K562 (cell line): Measurements from ENCODE around the gene KSR2. TPM values are rescaled to one million over a fixed set of nuclear protein-coding genes. Genes with fewer than 3 reads are reported as not detected.

Experiments
- ATAC-seq: fragments of 200-7000 bp; cut with Tn5 transposase; 3 replicates; pipeline ENCODE4 v1.9.1; 2020; ENCODE audit warnings: moderate library complexity
- BruUV-seq: library from RNA; stranded (reverse); fragments of 400-500 nt; replicated peaks from 2 replicates; lab custom pipeline; 2021; lab: Mats Ljungman, UMichigan
- CTCF ChIA-PET: fragments of 300-600 bp; formaldehyde crosslinking; extraction: SDS; loops from one replicate; lab custom pipeline; 2021; ENCODE audit warnings: low intra/inter-chr PET ratio; lab: Yijun Ruan, JAX
- POLR2A ChIA-PET: fragments of 300-600, 350-650 bp; sonication (Branson Sonifier 250); formaldehyde crosslinking; extraction: SDS; loops from one replicate; lab custom pipeline; 2021; ENCODE audit warnings: antibody characterized with exemption, inconsistent platforms; lab: Yijun Ruan, JAX
- DNase-seq, 4 experiments: peaks; one replicate each; pipeline versions ENCODE4 v3.0.0 to v3.0.0-alpha.2; 2011 to 2018; ENCODE audit warnings: low spot score in 3 of 4, mixed read lengths in 3 of 4; ENCODE audit errors: extremely low read depth in 1 of 4
- FAIRE-seq: peaks from 2 replicates; lab custom pipeline; 2011; peaks lifted over from hg19 to GRCh38; lab: Jason Lieb, UNC
- H2AFZ ChIP-seq: 2 replicates; pipeline ENCODE4 v1.6.0; 2011; ENCODE audit warnings: low read depth, low read length, control low read depth, inconsistent platforms
- H3K27ac ChIP-seq: fragments of 200-600 bp; 3 replicates; pipeline ENCODE4 v1.8.0; 2011; ENCODE audit warnings: low read depth, mild to moderate bottlenecking, control low read depth, inconsistent platforms, low read length, moderate library complexity, mixed read lengths; ENCODE audit errors: extremely low read depth
- H3K27me3 ChIP-seq, 2 experiments: fragments of 300-600 bp in 1 of 2; 2 replicates in 1 of 2; 3 replicates in 1 of 2; pipeline versions ENCODE4 v1.6.0 to v1.8.0; 2011; ENCODE audit warnings: inconsistent platforms in 2 of 2, low read length in 2 of 2, mild to moderate bottlenecking in 1 of 2, mixed read lengths in 1 of 2, moderate library complexity in 1 of 2; ENCODE audit not compliant: control insufficient read depth in 2 of 2, insufficient read depth in 2 of 2
- H3K36me3 ChIP-seq: fragments of 300-600 bp; 3 replicates; pipeline ENCODE4 v1.8.0; 2011; ENCODE audit warnings: mild to moderate bottlenecking, low read length, inconsistent platforms; ENCODE audit not compliant: control insufficient read depth, insufficient read depth
- H3K4me1 ChIP-seq, 2 experiments: fragments of 200-600 bp in 1 of 2; replicated peaks in 1 of 2; 2 replicates in 1 of 2; 3 replicates in 1 of 2; pipeline versions ENCODE4 v1.5.1 to v1.8.0; 2011; ENCODE audit warnings: inconsistent platforms in 2 of 2, low read length in 2 of 2, mild to moderate bottlenecking in 1 of 2, mixed read lengths in 1 of 2, moderate library complexity in 1 of 2; ENCODE audit not compliant: control insufficient read depth in 2 of 2, insufficient read depth in 2 of 2
- H3K4me2 ChIP-seq: 2 replicates; pipeline ENCODE4 v1.6.1; 2011; ENCODE audit warnings: low read length, control low read depth, inconsistent platforms, mixed read lengths; ENCODE audit not compliant: insufficient read depth
- H3K4me3 ChIP-seq: fragments of 200-600 bp; sonication (generic), shearing (Covaris generic); 2 replicates; pipeline ENCODE4 v1.5.1; 2016; ENCODE audit warnings: control low read depth, inconsistent platforms
- H3K79me2 ChIP-seq: fragments of 200-600 bp; 3 replicates; pipeline ENCODE4 v1.8.0; 2011; ENCODE audit warnings: low read length, inconsistent platforms; ENCODE audit not compliant: control insufficient read depth, insufficient read depth
- H3K9ac ChIP-seq, 2 experiments: 2 replicates each; pipeline versions ENCODE4 v1.6.0 to v1.6.1; 2011; ENCODE audit warnings: low read depth in 2 of 2, low read length in 2 of 2, control low read depth in 1 of 2, inconsistent platforms in 1 of 2, mild to moderate bottlenecking in 1 of 2, mixed read lengths in 1 of 2; ENCODE audit not compliant: insufficient read depth in 1 of 2
- H3K9me1 ChIP-seq: one replicate; pipeline ENCODE4 v1.6.0; 2011; ENCODE audit warnings: inconsistent platforms, mild to moderate bottlenecking, low read length, moderate library complexity; ENCODE audit not compliant: control insufficient read depth, insufficient read depth
- H3K9me3 ChIP-seq: replicated peaks from 2 replicates; pipeline ENCODE4 v1.5.1; 2011; ENCODE audit warnings: low read depth, low read length, inconsistent platforms; ENCODE audit not compliant: control insufficient read depth, insufficient read depth
- H4K20me1 ChIP-seq: replicated peaks from 2 replicates; pipeline ENCODE4 v1.6.1; 2011; ENCODE audit warnings: low read length, inconsistent platforms, mixed read lengths; ENCODE audit not compliant: control insufficient read depth, insufficient read depth
- CBX2 ChIP-seq: fragments of 200-600 bp; sonication (generic); IDR thresholded peaks from one replicate; pipeline ENCODE4 v1.6.1; 2012; ENCODE audit warnings: mild to moderate bottlenecking, low read length, inconsistent platforms; ENCODE audit not compliant: insufficient read depth, poor library complexity, severe bottlenecking
- CEBPZ ChIP-seq: fragments of 150-350 bp; IDR thresholded peaks from 2 replicates; pipeline ENCODE4 v1.6.1; 2014; ENCODE audit warnings: low read depth, mild to moderate bottlenecking, low read length, borderline replicate concordance
- CREB5 ChIP-seq: fragments of 250-450 bp; sonication (Bioruptor Pico); IDR thresholded peaks from 2 replicates; pipeline ENCODE4 v1.5.0; 2020; ENCODE audit warnings: mild to moderate bottlenecking
- FOXA1 ChIP-seq: fragments of 450-650 bp; IDR thresholded peaks from 2 replicates; pipeline ENCODE4 v1.6.1; 2016; ENCODE audit warnings: mild to moderate bottlenecking, borderline replicate concordance
- JUNB ChIP-seq: fragments of 450-650 bp; formaldehyde crosslinking; conservative IDR thresholded peaks from 2 replicates; pipeline ENCODE4 v1.4.0; 2020; ENCODE audit warnings: mild to moderate bottlenecking
- MBD2 ChIP-seq: sonication (generic); IDR thresholded peaks from 2 replicates; pipeline ENCODE4 v1.6.1; 2016; ENCODE audit warnings: low read depth, borderline replicate concordance
- NEUROD1 ChIP-seq: fragments of 150-350 bp; IDR thresholded peaks from 2 replicates; pipeline ENCODE4 v1.6.1; 2014; ENCODE audit warnings: borderline replicate concordance, low read length, low read depth; ENCODE audit not compliant: partially characterized antibody
- POLR3A ChIP-seq: IDR thresholded peaks from 2 replicates; pipeline ENCODE4 v1.6.1; 2011; ENCODE audit warnings: borderline replicate concordance, mild to moderate bottlenecking, moderate library complexity; ENCODE audit not compliant: insufficient read length, insufficient read depth; ENCODE audit errors: extremely low read depth
- RBM22 ChIP-seq: fragments of 200-400 bp; formaldehyde crosslinking; IDR thresholded peaks from 2 replicates; pipeline ENCODE4 v1.6.1; 2018; ENCODE audit warnings: low read length, low read depth; ENCODE audit not compliant: poor library complexity, severe bottlenecking
- RNF2 ChIP-seq: sonication (generic); IDR thresholded peaks from 2 replicates; pipeline ENCODE4 v1.6.1; 2016
- TCF15 ChIP-seq: fragments of 250-450 bp; sonication (Bioruptor Pico); IDR thresholded peaks from 2 replicates; pipeline ENCODE4 v1.8.0; 2022; ENCODE audit warnings: moderate library complexity, mild to moderate bottlenecking, inconsistent platforms
- TCFL5 ChIP-seq: fragments of 250-450 bp; sonication (Bioruptor Pico); conservative IDR thresholded peaks from 2 replicates; pipeline ENCODE4 v1.6.1; 2021; ENCODE audit warnings: mild to moderate bottlenecking, moderate library complexity, matching md5 sums
- WHSC1 ChIP-seq: IDR thresholded peaks from one replicate; pipeline ENCODE4 v1.6.1; 2012; ENCODE audit warnings: low read length, control low read depth, inconsistent platforms
- ZKSCAN1 ChIP-seq: fragments of 150-350 bp; IDR thresholded peaks from 2 replicates; pipeline ENCODE4 v1.6.1; 2016; ENCODE audit warnings: low read depth, low read length
- ZNF324 ChIP-seq: fragments of 250-450 bp; sonication (Bioruptor Pico); IDR thresholded peaks from 2 replicates; pipeline ENCODE4 v1.4.0; 2020; ENCODE audit warnings: mild to moderate bottlenecking
- ZNF785 ChIP-seq: fragments of 250-450 bp; sonication (Bioruptor Pico); IDR thresholded peaks from 2 replicates; pipeline ENCODE4 v1.4.0; 2020; ENCODE audit warnings: mild to moderate bottlenecking
- WGBS: fragments of 100-300 bp; shearing (Covaris generic); methylation state at CpG from one replicate; pipeline ENCODE4 v1.1.6; 2016; ENCODE audit warnings: low coverage, mixed read lengths; ENCODE audit not compliant: insufficient coverage; ENCODE audit errors: missing lambda C conversion rate; 5-methylcytosine and 5-hydroxymethylcytosine counted together
- in situ Hi-C: fragments of 300-500 bp; cut with MboI; formaldehyde crosslinking; loops from 4 replicates; pipeline ENCODE4 v1.15.0; 2018; ENCODE audit warnings: inconsistent platforms, mixed read lengths
- intact Hi-C: fragments of 100-400 bp; cut with micrococcal nuclease; formaldehyde crosslinking; loops from 2 replicates; pipeline ENCODE4 v1.14.2; 2022
- polyA plus RNA-seq, 8 experiments: library from polyadenylated mRNA; depleted of rRNA in 4 of 8; stranded (reverse) in 5 of 8; unstranded in 3 of 8; fragments of >200 nt; fragmentation: Nextera tagmentation in 2 of 8; fragmentation: Illumina TruSeq in 1 of 8; extraction: Ambion mirVana in 2 of 8; extraction: Trizol in 1 of 8; gene quantifications; 2 replicates each; pipeline versions ENCODE4 v1.2.1 to v1.2.3, GENCODE V29; 2011 to 2014; ENCODE audit warnings: inconsistent platforms in 1 of 8, missing spikeins in 1 of 8
- total RNA-seq, 7 experiments: library from RNA; depleted of rRNA in 6 of 7; stranded (reverse); fragments of >200 nt in 6 of 7; fragmentation: Illumina TruSeq in 2 of 7; extraction: Trizol in 2 of 7; gene quantifications; 2 replicates each; pipeline versions ENCODE4 v1.2.1 to v1.2.3, GENCODE V29; 2011 to 2021; ENCODE audit warnings: low replicate concordance in 1 of 7

The KSR2 gene
- total and polyA plus RNA-seq, 9 of the 15 experiments (the other 6 are each of a cell fraction or from before 2014, with no cell fraction given): not detected

GRCh38 chr12:117869551-117869950 is 99.2 kb downstream of the KSR2 start:
- POLR2A ChIA-PET: no interaction called here
- no peak for TF ChIP-seq FOXA1
- TF ChIP-seq RBM22: no peak
- TF ChIP-seq RNF2: no peak
- no peak for TF ChIP-seq TCF15 (CRISPR knock-in tag)
- TF ChIP-seq POLR3A: no peak
- no peak for TF ChIP-seq CBX2
- TF ChIP-seq CEBPZ: no peak
- TF ChIP-seq TCFL5 (CRISPR knock-in tag): no peak
- TF ChIP-seq ZNF785 (CRISPR knock-in tag): no peak
- no peak for TF ChIP-seq ZKSCAN1
- TF ChIP-seq ZNF324: no peak
- no peak for TF ChIP-seq JUNB (CRISPR knock-in tag)
- TF ChIP-seq CREB5: no peak
- no peak for TF ChIP-seq WHSC1
- no peak for TF ChIP-seq MBD2
- TF ChIP-seq NEUROD1: no peak
- H4K20me1 ChIP-seq: no peaks in the 10 kb centered on the region

More at GRCh38 chr12:117869551-117869950, 99.2 kb downstream of the KSR2 start:
- Histone ChIP-seq H3K4me2 (no peak overlapping the region), H3K4me1 (no peaks in the 10 kb centered on the region), H2AFZ (no peak overlapping the region), H3K9me3 (no peaks in the 10 kb centered on the region; the same call in none of the 2 replicates), H3K9me1 (no peaks in the 10 kb centered on the region), H3K9ac (no peak overlapping the region), H3K27me3 (peaks cover 4 to 13% of the 10 kb centered on the region in 2 experiments; a peak in 3 of 5 replicates), H3K27ac (no peak overlapping the region), H3K36me3 (no peaks in the 10 kb centered on the region), H3K79me2 (no peaks in the 10 kb centered on the region), H3K4me3 (no peak overlapping the region)
- no peak for FAIRE-seq
- CTCF ChIA-PET: no interaction called here
- intact Hi-C loops (no loop called here), in situ Hi-C loops (no loop called here)
- no peak for DNase-seq
- 5% methylated on average over 8 of the region's 8 CpGs for WGBS
- no peak for ATAC-seq
- BruUV-seq: no TSS peak
